WTC11 (cell line): ENCODE results near the gene GRIA2. TPM values are rescaled to one million over a fixed set of nuclear protein-coding genes. Genes with fewer than 3 reads are reported as not detected.

Source experiments
- ATAC-seq: fragments of 200-7000 bp; cut with Tn5 transposase; 2 replicates; pipeline ENCODE4 v1.10.0; 2021; ENCODE audit warnings: mild to moderate bottlenecking, moderate library complexity
- CTCF ChIA-PET: fragments of 300-600 bp; sonication (Branson Sonifier 250); formaldehyde crosslinking; loops from one replicate; lab custom pipeline; 2021; ENCODE audit warnings: antibody characterized with exemption; lab: Charles Lee
- POLR2A ChIA-PET: fragments of 350-600 bp; sonication (Branson Sonifier 250); formaldehyde crosslinking; loops from one replicate; lab custom pipeline; 2021; ENCODE audit warnings: antibody characterized with exemption; lab: Charles Lee
- DNase-seq: peaks from one replicate; pipeline ENCODE4 v3.0.0; 2021; ENCODE audit warnings: low spot score
- H3K27ac Mint-ChIP-seq: 2 replicates; pipeline ENCODE4 v1.8.0; 2021; ENCODE audit warnings: mixed read lengths
- H3K27me3 Mint-ChIP-seq: 2 replicates; pipeline ENCODE4 v1.8.0; 2021; ENCODE audit warnings: low read depth, mild to moderate bottlenecking, moderate library complexity, mixed read lengths
- H3K36me3 Mint-ChIP-seq: 2 replicates; pipeline ENCODE4 v1.8.0; 2021; ENCODE audit warnings: mixed read lengths
- H3K4me1 Mint-ChIP-seq: 2 replicates; pipeline ENCODE4 v1.8.0; 2022; ENCODE audit warnings: mixed read lengths
- H3K4me3 Mint-ChIP-seq: 2 replicates; pipeline ENCODE4 v1.8.0; 2021; ENCODE audit warnings: mild to moderate bottlenecking, moderate library complexity, mixed read lengths
- H3K9me3 Mint-ChIP-seq: 2 replicates; pipeline ENCODE4 v1.8.0; 2021; ENCODE audit warnings: mixed read lengths
- ATF1 ChIP-seq: sonication (generic); formaldehyde crosslinking; IDR thresholded peaks from 2 replicates; pipeline ENCODE4 v1.8.1; 2023; ENCODE audit warnings: mild to moderate bottlenecking, moderate library complexity, missing genetic modification reagents
- FOXP1 ChIP-seq: sonication (generic); formaldehyde crosslinking; IDR thresholded peaks from 2 replicates; pipeline ENCODE4 v1.8.0; 2022; ENCODE audit warnings: missing genetic modification reagents, mild to moderate bottlenecking, moderate library complexity, borderline replicate concordance
- MXD4 ChIP-seq: fragments of 250-450 bp; sonication (Bioruptor Pico); IDR thresholded peaks from 2 replicates; pipeline ENCODE4 v1.8.0; 2021; ENCODE audit warnings: mild to moderate bottlenecking, moderate library complexity, borderline replicate concordance
- MYBL2 ChIP-seq: sonication (generic); formaldehyde crosslinking; IDR thresholded peaks from 2 replicates; pipeline ENCODE4 v1.8.1; 2023; ENCODE audit warnings: mild to moderate bottlenecking, moderate library complexity, missing genetic modification reagents
- NR2C2 ChIP-seq: sonication (generic); formaldehyde crosslinking; IDR thresholded peaks from 2 replicates; pipeline ENCODE4 v1.8.0; 2022; ENCODE audit warnings: mild to moderate bottlenecking, missing genetic modification reagents
- SMAD3 ChIP-seq: sonication (generic); formaldehyde crosslinking; IDR thresholded peaks from 2 replicates; pipeline ENCODE4 v1.8.0; 2022; ENCODE audit warnings: missing genetic modification reagents, mild to moderate bottlenecking, borderline replicate concordance
- SP1 ChIP-seq: sonication (generic); formaldehyde crosslinking; conservative IDR thresholded peaks from 2 replicates; pipeline ENCODE4 v1.8.1; 2022; ENCODE audit warnings: missing genetic modification reagents
- TEAD4 ChIP-seq: sonication (generic); formaldehyde crosslinking; IDR thresholded peaks from 2 replicates; pipeline ENCODE4 v1.8.0; 2022; ENCODE audit warnings: mild to moderate bottlenecking, missing genetic modification reagents
- total RNA-seq: library from RNA; stranded (reverse); gene quantifications from 3 replicates; pipeline ENCODE4 v1.2.3, GENCODE V29; 2021
- TF ChIP-seq, protein P1 (sequence below): fragments of 200-600 bp; IDR thresholded peaks from 2 replicates; pipeline ENCODE4 v1.8.0; 2022; ENCODE audit warnings: antibody characterized with exemption
- TF ChIP-seq, protein P2 (sequence below): sonication (generic); formaldehyde crosslinking; IDR thresholded peaks from 2 replicates; pipeline ENCODE4 v1.8.1; 2022; ENCODE audit warnings: mild to moderate bottlenecking, missing genetic modification reagents, moderate library complexity, borderline replicate concordance
- TF ChIP-seq, protein P3 (sequence below): sonication (generic); formaldehyde crosslinking; IDR thresholded peaks from 2 replicates; pipeline ENCODE4 v1.8.0; 2023; ENCODE audit warnings: missing genetic modification reagents
- TF ChIP-seq, protein P4 (sequence below): fragments of 250-450 bp; sonication (Bioruptor Pico); IDR thresholded peaks from 2 replicates; pipeline ENCODE4 v1.9.0; 2021; ENCODE audit warnings: mild to moderate bottlenecking, borderline replicate concordance

Gene GRIA2
- total RNA-seq, 1 experiment from 2014 or later = not detected

DNA sequence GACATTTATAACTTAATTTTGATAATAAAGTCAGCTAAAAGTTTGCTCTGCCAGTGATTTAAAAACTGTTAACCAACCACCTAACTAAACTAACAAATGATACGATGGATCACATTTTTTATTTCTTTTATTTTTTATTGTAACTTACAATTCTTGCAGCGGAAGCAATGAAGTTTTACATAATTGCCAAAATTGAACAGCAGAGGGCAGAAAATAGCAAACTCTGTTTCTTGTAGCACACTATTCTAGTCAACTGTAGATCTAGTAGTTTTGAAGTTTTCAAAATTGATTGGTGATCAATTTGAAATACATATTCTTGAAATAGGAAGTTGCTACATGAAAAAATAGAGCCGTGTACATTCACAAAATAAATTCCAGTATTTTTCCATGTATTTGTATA lies 2.8 kb upstream of the GRIA2 start:
- H3K4me3 Mint-ChIP-seq = no peak overlapping the region
- H3K36me3 Mint-ChIP-seq = no peaks in the 10 kb centered on the region
- no peaks in the 10 kb centered on the region for H3K9me3 Mint-ChIP-seq
- H3K4me1 Mint-ChIP-seq = peaks cover 17% of the 10 kb centered on the region
- DNase-seq = no peak
- H3K27me3 Mint-ChIP-seq = peaks cover 45% of the 10 kb centered on the region
- no peak overlapping the region for H3K27ac Mint-ChIP-seq
- ATAC-seq = no peak
- TF ChIP-seq SP1 (CRISPR knock-in tag) (no peak), NR2C2 (no peak)
- TF ChIP-seq, protein P1, sequence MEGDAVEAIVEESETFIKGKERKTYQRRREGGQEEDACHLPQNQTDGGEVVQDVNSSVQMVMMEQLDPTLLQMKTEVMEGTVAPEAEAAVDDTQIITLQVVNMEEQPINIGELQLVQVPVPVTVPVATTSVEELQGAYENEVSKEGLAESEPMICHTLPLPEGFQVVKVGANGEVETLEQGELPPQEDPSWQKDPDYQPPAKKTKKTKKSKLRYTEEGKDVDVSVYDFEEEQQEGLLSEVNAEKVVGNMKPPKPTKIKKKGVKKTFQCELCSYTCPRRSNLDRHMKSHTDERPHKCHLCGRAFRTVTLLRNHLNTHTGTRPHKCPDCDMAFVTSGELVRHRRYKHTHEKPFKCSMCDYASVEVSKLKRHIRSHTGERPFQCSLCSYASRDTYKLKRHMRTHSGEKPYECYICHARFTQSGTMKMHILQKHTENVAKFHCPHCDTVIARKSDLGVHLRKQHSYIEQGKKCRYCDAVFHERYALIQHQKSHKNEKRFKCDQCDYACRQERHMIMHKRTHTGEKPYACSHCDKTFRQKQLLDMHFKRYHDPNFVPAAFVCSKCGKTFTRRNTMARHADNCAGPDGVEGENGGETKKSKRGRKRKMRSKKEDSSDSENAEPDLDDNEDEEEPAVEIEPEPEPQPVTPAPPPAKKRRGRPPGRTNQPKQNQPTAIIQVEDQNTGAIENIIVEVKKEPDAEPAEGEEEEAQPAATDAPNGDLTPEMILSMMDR = peak; percentile 18; the same call in 1 of the 2 replicates
- TF ChIP-seq, protein P2, sequence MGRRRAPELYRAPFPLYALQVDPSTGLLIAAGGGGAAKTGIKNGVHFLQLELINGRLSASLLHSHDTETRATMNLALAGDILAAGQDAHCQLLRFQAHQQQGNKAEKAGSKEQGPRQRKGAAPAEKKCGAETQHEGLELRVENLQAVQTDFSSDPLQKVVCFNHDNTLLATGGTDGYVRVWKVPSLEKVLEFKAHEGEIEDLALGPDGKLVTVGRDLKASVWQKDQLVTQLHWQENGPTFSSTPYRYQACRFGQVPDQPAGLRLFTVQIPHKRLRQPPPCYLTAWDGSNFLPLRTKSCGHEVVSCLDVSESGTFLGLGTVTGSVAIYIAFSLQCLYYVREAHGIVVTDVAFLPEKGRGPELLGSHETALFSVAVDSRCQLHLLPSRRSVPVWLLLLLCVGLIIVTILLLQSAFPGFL (CRISPR knock-in tag) = no peak
- TF ChIP-seq, all 79 proteins: peak for 1
- POLR2A ChIA-PET = no interaction called here
- CTCF ChIA-PET = no interaction called here

DNA sequence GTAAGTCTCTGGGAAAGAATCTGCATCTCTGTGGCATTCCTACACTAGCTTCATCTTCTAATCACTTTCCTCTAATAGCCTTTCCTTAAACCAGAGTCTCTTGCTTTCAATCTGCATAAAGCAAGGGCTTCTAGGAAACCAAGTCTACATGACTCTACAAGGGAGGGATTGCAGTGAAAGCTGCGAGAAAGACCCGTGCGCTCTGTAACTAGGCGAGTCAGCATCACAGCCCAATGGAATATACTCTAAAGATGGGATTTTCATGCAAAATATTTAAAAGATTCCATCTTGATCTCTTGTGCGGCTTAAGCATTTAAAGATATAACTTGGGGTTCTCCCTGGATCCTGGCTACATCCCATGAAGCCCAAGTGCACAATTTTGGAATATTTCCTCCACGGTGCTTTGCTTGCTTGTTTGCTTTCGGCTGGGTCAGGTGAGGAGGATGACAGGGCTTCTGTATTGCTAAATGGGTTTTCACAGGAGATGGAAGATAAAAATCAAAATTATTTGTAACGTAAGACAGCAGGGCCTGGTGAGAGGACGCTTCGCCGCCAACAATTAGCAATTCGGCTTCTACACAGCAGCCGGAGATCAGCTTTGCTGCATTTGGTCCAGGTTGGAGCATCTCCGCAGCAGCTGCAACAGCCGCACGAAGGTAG lies 687 bp upstream of the GRIA2 start:
- Mint-ChIP-seq H3K9me3 (no peaks in the 10 kb centered on the region), H3K4me1 (peaks cover 22% of the 10 kb centered on the region), H3K36me3 (no peaks in the 10 kb centered on the region), H3K4me3 (peak overlapping the region; percentile 30), H3K27ac (no peak overlapping the region), H3K27me3 (peaks cover 64% of the 10 kb centered on the region)
- no peak for DNase-seq
- ChIA-PET CTCF (interaction anchor here (0.8 to 1.8 kb wide), 4 partner anchors 15 to 174 kb away, joined by 3 to 10 read pairs (median 6); no protein-coding TSS in a partner anchor), POLR2A (no interaction called here)
- TF ChIP-seq, protein P3, sequence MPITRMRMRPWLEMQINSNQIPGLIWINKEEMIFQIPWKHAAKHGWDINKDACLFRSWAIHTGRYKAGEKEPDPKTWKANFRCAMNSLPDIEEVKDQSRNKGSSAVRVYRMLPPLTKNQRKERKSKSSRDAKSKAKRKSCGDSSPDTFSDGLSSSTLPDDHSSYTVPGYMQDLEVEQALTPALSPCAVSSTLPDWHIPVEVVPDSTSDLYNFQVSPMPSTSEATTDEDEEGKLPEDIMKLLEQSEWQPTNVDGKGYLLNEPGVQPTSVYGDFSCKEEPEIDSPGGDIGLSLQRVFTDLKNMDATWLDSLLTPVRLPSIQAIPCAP (CRISPR knock-in tag) = 0 out of 2 replicates have a peak, but pooled peaks have one; percentile 85
- TF ChIP-seq, protein P4, sequence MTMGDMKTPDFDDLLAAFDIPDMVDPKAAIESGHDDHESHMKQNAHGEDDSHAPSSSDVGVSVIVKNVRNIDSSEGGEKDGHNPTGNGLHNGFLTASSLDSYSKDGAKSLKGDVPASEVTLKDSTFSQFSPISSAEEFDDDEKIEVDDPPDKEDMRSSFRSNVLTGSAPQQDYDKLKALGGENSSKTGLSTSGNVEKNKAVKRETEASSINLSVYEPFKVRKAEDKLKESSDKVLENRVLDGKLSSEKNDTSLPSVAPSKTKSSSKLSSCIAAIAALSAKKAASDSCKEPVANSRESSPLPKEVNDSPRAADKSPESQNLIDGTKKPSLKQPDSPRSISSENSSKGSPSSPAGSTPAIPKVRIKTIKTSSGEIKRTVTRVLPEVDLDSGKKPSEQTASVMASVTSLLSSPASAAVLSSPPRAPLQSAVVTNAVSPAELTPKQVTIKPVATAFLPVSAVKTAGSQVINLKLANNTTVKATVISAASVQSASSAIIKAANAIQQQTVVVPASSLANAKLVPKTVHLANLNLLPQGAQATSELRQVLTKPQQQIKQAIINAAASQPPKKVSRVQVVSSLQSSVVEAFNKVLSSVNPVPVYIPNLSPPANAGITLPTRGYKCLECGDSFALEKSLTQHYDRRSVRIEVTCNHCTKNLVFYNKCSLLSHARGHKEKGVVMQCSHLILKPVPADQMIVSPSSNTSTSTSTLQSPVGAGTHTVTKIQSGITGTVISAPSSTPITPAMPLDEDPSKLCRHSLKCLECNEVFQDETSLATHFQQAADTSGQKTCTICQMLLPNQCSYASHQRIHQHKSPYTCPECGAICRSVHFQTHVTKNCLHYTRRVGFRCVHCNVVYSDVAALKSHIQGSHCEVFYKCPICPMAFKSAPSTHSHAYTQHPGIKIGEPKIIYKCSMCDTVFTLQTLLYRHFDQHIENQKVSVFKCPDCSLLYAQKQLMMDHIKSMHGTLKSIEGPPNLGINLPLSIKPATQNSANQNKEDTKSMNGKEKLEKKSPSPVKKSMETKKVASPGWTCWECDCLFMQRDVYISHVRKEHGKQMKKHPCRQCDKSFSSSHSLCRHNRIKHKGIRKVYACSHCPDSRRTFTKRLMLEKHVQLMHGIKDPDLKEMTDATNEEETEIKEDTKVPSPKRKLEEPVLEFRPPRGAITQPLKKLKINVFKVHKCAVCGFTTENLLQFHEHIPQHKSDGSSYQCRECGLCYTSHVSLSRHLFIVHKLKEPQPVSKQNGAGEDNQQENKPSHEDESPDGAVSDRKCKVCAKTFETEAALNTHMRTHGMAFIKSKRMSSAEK (CRISPR knock-in tag) = no peak
- TF ChIP-seq SMAD3 (CRISPR knock-in tag) = no peak
- 0 out of 2 replicates have a peak, but pooled peaks have one; percentile 68 for TF ChIP-seq ATF1 (CRISPR knock-in tag)
- no peak for ATAC-seq

DNA sequence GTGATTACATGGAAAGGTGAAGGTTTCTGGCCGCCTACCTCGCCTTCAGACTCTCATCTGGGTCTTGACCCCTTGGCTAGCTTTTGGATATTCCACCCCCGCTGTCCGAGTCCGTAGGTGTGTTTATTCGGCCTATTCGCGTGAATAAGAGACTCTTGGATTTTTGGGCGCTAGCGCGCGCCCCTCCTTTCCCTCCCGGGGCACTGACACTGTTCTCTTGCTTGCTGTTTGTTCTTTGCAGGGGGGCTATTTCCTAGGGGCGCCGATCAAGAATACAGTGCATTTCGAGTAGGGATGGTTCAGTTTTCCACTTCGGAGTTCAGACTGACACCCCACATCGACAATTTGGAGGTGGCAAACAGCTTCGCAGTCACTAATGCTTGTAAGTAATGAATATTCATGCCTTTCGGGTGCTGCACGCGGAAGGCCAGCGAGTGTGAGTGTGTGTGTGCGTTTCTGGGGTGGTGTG lies 932 bp downstream of the GRIA2 start:
- Mint-ChIP-seq H3K27me3 (peaks cover 69% of the 10 kb centered on the region), H3K9me3 (no peaks in the 10 kb centered on the region), H3K27ac (no peak overlapping the region), H3K4me1 (peaks cover 22% of the 10 kb centered on the region), H3K36me3 (no peaks in the 10 kb centered on the region), H3K4me3 (peak overlapping the region; percentile 76)
- ATAC-seq (no peak), DNase-seq (no peak)
- CTCF ChIA-PET = interaction anchor here (0.6 to 2.1 kb wide), 4 partner anchors 17 to 293 kb away, joined by 3 to 9 read pairs (median 4); no protein-coding TSS in a partner anchor
- TF ChIP-seq MXD4 (no peak), FOXP1 (no peak), MYBL2 (CRISPR knock-in tag) (no peak), TEAD4 (no peak)
- POLR2A ChIA-PET = no interaction called here
